Stimulated activated CD4-positive, alpha-beta T cell treated with anti-CD3 and anti-CD28 coated beads, Interleukin-15, amount 100 ng/mL, for 24 hours (primary cell): ENCODE results near the gene FBLN1.
"Not testable (repeated sequence)": the region's sequence is repeated elsewhere in the genome, so short reads cannot be mapped to it uniquely, and the experiment has no call there.

Experiments used
- DNase-seq: peaks from one replicate; pipeline ENCODE4 v3.0.0-alpha.2; 2020

Gene FBLN1

DNA sequence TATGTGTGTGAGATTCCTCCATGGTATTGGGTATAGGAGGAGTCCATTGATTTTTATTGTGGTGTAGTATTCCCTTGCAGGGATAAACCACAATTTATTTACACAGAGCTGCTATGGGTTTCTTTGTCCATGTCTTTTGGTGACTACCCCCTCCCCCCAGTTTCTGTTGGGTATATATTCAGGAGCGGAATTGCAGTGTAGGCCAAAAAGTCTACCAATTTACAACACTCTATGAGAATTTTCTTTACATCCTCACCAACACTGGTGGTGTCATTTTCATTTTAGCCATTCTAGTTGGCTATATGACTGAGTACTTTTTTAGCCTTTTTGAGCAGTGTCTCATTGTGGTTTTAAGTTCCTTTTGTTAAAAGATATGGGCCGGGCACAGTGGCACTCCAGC is 113.7 kb downstream of the FBLN1 start:
- no peak for DNase-seq

DNA sequence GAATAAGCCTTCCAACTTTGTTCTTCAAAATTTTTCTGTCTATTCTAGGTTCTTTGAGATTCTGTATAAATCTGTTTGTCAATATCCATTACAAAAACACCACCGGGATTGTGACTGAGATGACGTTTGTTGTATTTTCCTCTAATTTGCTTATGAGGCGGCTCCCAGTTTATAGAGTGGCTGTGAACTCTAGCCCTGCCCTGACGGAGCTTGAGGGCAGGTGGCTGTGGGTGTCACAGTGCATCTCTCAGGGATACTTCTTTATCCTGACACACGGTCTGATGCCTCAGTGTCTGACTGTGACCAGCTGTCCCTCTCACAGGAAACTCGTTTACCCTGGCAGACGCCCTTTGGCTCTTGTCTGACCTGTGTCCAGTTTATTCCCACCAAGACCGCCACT is 115.3 kb downstream of the FBLN1 start:
- no peak for DNase-seq

DNA sequence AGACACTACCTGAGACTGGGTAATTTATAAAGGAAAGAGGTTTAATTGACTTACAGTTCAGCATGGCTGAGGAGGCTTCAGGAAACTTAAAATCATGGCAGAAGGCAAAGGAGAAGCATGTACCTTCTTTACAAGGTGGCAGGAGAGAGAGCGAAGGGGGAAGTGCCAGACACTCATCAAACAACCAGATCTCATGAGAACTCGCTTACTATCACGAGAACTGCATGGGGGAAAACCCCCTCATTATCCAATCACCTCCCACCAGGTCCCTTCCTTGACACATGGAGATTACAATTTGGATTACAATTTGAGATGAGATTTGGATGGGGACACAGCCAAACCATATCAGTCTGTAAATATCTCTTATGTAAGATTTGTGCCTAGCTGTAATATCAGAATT is 118.0 kb downstream of the FBLN1 start:
- no peak for DNase-seq

DNA sequence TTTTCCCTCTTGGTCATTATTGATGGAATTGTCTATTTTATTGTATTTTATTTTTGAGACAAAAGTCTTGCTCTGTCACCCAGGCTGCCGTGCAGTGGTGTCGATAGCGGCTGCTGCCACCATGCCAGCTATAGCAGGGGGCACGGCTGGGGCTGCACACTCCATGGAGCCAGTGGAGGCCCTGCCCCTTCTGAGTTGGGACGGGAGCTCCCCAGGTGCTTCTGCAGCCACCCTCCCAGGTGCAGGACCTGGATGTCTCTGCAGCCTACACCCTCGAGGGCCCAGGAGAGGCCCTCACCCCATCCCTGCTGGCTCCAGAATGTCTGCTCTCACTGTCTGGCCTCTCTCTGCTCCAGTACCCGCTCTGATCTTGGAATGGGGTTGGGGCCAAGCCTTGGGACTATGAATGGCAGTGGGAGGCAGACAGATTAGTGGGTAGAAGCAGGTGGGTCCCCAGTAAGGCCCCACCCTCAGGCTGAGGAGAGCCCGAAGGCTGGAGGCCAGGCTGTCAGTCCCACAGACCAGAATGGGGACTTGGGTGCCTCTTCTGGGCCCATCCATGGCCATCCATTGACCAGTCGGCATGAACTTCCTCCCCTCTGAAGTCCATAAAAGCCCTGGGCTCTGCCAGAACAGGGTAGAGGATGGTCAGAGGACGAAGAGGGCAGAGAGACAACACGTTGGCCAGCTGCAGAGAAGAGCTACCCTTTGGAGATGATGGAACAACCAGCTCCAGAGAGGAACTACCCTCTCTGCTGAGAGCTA is 119.3 kb downstream of the FBLN1 start:
- DNase-seq = no peak

DNA sequence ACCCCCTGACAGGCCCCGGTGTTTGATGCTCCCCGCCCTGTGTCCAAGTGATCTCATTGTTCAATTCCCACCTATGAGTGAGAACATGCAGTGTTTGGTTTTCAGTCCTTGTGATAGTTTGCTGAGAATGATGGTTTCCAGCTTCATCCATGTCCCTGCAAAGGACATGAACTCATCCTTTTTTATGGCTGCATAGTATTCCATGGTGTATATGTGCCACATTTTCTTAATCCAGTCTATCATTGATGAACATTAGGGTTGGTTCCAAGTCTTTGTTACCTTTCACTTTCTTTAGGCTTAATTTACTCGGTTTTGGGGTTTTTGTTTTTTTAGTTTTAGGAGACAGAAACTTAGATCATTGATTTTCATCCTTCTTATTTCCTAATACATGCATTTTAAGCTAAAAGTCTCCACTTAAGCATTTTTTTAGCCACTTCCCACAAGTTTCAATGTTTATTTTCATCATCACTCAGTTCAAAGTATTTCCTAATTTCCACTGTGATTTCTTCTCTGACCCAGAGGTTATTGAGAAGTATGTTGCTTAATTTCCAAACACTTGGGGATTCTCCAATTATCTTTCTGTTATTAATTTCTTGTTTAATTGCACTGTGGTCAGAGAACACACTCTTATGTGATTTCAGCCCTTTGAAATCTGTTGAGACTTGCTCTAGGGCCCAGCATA is 120.9 kb downstream of the FBLN1 start:
- DNase-seq = not testable (repeated sequence)

DNA sequence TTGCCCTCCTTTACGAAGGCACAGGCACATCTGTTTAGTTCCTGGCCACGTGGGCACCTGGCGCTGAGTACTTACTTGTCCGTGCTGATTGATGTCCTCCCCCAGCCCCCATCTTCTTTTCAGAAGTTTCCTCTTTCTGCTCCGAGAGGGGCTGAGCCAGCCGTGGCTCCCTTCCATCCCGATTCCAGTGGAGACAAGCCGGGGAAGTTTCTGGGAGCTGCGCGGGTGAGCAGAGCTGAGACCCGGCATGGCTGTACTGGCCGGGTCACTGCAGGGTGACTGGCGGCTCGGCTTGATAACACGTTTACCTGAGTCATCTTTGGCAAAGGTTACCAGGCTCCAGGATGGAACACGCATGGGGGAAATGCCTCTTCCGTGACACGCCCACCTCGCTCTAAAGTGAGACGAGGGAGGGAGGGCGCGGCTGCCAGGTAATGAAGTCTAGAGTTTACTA is 123.5 kb downstream of the FBLN1 start:
- no peak for DNase-seq

DNA sequence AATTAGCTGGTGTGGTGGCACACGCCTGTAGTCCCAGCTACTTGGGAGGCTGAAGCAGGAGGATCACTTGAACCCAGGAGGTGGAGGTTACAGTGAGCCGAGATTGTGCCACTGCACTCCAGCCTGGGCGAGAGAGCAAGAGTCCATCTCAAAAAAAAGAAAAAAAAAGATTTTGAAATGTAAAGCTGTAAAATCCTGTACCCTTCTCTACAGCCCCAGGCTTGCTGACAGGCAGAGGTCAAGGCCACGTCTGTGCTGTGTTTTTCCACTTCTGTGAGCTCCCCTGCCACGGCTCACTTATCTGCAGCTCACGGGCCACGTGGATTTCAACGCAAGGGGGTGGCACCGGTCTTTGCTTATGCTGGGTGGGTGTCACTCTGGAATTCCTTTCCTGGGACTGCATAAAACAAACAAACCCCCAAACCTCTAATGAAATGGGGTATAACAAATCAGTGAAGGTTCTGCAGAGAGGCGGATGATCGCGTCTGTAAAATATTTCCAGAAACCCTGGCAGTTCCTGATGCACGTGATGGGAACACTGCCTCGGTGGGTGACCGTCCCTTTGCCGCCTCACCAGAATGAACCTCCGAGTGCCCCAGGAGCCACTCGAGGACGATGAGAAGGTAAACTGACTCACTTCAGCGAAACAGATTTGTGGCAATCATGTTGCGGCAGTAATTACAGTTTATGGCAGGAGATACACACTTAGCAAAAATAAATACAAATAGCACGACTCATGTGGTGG is 125.0 kb downstream of the FBLN1 start:
- DNase-seq = no peak

DNA sequence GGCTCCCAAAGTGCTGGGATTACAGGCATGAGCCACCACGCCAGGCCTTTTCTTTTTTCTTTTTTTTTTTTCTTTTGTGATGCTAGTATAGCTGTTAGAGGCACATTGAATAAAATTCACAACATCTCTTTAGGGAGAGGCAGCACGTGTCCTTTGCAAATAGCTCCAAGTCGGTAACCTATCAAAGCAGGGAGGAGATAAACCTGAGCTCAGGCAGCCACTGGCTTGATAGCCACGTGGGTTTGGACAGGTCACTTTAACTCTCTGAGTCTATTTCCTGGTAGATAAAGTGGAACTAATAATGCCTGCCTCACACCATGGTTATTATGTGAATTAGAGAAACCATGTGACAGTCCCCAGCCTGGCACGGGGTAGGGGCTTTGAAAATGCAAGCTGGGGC is 125.8 kb downstream of the FBLN1 start:
- DNase-seq = no peak

DNA sequence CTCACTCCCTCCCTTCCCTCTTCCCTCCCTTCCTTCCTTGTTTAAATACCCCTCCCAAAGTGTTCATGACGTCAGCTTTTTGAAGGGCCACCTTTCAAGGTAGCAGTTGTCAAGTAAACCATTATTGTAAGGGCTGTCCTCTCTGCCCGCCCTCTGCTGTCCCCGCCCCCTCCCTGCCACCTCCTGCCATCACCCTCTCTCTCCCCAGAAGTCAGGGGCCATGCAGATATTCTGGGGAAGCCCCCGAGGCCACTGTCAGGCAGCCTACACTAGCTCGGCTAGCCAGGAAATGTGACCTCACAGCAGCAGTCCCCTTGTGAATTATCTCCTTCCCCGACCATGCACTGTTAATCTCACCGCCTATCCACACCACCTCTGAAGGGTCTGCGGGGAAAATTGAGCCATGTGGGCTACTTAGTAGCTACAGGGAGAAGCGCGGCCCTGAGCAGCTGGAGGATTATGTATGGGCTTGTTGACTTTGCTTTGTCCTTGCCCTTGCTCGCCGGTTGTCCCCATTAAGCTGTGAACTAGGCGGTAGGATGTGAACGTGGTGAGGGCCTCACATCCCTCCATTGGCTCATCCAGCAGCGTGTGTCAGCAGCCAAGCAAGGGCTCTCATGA is 126.9 kb downstream of the FBLN1 start:
- no peak for DNase-seq

DNA sequence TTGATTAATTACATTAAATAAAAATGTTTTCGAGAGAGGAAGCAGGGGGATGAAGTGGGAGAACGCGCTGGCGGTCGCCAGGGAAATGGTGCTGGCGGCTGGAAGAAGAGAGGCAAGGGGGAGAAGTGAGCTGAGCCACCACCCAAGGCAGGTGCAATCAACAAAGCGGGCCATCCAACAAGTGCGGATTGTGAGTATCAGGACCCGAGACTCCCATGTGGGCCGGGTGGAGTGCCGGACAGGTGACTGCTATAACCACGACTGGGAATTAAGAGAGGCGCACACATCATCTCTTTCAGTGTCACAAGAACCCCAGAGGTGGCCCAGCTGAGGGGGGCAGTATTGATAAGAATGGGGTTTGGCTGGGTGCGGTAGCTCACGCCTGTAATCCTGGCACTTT is 127.8 kb downstream of the FBLN1 start:
- no peak for DNase-seq

DNA sequence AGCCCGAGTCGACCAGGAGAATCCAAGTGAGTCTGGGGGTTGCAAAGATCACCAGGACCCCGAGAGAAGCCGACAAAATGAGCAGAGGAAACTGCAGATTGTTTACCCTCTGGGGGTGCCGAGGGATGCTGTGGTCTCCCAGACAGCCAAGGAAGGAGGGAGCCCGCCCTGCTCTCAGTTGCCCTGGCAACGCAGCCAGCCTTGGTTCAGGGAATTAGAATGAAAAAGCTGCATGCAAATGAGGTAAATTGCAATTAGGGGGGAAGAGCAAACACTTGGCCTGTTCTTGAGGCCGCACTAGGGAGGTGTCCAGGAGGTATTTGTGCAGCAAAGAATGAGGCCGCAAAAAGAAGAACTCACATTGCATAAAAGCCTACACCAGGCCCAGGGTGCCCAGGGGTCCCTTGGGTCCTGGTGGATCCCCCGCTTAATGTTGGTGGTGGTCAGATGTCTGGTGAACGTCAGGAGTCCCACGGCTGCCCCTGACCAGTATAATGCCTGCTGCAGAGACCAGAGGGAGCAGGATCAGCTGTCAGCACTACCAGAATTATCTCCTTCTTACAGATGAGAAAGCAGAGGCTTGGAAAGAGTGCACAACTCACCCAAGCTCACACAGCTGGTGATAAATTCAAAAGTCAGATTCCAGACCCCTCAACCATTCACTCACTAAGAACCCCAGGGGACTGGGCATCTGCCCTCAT is 128.6 kb downstream of the FBLN1 start:
- no peak for DNase-seq

DNA sequence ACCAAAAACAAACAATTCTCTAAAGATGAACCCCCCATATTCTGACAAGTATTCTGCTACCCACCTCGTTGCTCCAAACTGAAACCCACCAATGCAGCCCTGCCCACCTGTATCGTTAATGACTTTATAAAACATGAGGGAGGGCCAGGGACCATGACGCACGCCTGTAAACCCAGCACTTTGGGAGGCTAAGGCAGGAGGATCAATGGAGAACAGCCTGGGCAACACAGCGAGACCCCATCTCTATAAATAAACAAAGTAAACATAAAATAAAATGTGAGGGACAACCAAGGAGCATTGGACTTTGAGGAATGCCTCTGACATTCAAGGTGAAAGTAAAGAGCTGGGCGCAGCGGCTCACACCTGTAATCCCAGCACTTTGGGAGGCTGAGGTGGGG is 129.2 kb downstream of the FBLN1 start:
- no peak for DNase-seq

DNA sequence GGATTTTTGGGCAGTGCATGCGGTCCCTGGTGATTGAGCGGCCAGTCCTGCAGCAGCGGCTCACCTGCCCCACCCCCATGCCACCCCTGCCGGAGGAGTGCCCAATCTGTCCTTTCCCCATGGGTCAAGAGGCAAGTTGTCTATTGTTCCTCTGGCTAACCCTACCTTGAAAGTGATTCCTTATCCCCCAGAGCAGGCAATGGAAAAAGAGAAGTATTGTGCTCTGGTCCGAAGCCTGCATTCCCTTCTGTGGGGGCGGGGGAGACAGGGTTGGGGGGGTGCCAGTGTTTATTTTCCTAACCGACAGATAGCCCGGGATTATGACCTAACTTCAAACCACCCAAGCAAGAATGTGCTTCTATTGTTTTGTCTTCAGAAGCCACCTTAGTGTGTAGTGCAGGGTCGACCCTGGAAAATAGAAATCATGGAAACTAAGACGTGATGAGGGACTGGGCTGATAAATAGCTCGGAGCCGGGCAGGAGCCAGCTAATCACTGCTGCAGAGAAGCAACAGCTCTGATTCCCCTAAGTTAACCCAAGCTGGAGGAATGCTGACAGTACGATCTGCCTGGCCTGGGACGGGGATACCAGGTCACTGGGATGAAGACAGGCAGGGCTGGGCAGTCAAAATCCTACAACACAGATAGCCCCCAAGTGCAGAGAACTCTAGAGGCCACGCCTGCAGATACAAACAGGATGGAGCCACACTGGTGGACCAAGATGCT is 130.3 kb downstream of the FBLN1 start:
- no peak for DNase-seq

DNA sequence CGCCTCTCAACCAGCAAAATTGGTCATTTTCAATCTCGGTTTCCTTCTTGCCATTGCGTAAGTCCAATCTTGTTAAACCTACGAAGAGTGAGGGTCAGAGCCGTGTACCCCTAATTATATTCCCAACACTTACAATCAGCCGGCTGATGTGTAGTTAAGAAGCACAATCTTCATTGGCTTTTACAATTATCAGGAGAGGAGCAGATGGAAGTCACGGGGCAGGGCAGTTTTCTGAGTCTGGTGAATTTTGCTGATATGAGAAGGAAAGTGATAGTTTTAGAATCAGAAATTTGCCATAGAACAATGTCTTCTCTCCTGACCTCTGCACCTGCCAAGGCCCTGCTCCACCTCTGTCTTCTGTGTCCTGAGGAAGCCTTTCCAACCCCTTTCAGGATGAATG is 134.0 kb downstream of the FBLN1 start:
- DNase-seq = no peak

DNA sequence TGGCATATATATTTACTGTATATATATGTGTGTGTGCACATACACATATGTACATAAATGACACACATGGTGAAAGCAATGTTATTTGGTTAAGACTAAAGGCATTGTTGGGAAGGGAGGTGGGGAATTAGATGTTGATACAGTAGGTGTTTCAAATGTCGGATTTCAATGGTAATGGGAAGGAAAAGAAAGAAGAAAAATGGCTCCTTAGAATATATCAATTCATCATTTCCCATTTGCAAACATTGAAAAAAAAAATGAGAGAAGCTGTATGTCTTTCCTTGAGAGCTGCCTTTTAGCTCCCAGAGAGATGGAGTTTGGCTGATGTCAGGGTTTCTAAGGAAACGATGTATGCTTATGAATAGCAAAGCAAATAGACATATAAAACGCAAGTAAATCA is 135.5 kb downstream of the FBLN1 start:
- no peak for DNase-seq

DNA sequence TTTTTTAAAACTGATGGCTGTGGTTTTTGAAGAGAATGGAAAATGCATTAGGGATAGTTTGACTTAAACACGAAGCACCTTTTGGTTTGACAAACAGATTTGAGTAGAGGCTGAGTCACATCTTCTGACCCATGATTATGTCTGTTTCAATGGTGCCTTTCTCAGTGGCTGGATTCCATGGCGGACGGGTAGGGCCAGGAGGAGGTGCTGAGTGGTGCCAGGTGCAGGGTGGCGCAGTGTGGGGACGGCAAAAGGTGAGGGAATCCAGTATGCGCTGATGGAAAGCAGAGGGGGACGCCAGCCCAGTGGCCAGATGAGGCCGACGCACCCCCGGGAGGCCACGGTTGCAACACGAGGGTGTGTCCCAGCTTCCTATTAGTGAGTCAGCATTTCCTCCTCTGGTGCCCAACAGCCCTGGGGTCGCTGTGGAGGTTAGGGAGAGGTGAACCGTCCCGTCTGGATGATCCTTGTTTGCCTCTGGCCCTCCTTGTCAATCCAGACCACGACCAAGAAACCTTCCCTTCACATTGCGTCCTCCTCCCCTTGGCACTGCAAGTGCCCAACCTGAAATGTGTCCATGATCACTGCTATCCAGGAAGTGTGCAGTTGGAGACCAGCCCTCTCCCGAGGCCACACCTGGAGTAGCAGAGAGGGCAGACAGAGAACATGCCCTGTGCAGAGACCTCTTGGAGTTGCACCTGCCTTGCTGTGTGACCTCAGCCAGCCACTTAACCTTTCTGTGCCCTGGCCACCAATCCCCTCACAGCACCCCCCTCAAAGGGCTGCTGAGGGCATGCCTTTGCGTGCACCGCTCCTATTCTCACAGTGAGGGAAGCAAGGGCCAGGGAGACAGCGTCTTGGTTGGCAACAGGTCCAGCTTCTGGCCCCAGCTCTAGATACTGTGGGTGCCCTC is 136.4 kb downstream of the FBLN1 start:
- DNase-seq = no peak

DNA sequence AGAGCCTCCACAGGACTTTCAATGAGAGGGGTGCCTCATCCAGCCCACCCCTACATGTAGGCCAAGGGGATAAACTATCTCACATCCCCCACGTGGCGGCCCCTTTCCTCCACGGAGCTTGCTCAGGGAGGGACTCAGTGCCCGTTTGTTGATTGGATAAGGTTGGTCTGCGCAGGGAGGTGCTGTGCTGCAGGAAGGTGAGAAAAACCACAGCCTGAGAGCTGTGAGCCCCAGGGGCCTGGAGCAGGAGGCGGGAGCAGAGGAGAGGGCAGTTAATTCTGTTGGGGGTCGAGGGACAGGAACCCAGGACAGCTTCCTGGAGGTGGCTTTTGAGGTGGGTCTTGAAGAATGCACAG is 137.0 kb downstream of the FBLN1 start:
- DNase-seq = no peak

DNA sequence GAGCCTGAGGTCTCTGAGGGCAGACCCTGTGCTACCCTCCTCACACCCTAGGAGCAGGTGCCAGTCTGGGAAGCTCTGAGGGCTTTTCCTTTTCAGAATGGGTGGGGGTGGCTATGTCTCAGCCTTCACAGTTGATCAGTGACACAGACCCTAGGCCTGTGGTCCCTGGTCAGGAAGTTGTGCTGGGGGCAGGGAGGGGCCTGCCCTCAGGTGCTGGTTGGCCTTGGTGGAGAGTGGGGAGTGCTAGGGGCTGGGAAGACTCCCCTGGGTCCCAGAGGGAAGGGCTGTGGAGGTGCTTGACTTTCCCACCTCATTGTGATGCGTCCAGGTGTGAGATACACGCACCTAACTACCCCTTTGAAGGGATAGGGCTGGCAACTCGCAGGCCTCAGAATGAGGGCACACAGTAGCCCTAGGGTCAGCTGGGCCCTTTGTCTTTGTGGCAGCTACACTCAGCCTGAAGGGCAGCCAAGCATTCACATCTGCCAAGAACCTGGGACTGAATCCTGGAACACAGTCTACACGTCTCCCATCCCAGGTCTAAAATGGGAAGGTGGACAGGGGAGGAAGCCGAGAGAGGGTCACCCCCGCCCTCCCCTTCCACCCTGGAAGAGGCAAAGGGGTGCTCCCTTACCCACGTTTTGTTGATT is 137.7 kb downstream of the FBLN1 start:
- DNase-seq = no peak

DNA sequence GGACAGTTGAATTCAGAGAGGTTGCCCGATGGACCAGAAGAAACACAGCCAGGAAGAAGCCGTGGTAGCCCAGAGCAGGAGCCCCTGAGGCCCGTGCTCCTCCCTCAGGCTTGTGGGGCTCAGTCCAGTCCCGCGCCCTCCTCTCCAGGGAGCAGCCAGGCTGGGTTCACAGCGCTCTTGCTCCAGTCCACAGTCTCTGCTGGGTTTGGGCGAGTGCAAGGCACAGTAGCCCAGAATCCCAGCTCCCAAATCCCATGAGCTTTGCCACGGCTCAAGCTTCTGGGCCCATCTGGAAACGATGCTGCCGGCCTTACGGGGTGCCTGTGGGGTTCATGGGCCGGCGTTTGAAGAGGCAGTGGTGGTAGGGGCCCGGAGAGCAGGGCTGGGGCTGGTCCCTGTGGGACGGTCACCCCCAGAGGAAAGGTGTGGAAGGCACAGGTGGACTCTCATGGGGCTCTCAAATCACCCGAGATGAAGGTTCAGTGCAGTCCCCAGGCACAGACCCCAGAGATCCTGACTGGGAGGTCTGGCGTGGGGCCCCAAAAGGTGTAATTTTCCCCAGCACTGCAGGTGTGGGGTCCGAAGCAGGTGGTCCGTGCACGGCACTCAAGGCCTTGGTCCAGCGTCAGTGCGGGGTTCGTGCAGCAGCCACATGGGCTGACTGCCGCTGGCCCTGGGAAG is 138.4 kb downstream of the FBLN1 start:
- DNase-seq = no peak

DNA sequence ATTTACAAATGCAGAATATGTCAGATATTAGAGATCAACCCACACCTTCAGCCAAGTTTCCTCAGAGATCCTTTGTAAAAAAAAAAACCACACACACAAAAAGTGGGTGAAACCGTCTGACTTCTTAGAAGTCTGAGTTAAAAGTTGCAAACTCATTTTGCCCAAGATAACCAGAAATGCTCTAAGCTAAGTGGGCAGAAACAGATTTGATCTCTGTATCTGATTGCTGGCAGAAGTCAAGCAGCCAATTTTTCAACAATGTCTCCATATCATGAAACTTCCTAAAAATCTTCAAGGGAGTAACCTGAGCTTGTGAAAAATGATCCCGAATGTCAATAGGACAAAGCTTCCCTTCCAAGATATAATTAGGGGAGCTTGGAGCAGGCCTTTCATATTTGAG is 140.3 kb downstream of the FBLN1 start:
- DNase-seq = no peak
